WTC11 (cell line): ENCODE data around the gene FAM111B. TPM values are rescaled to one million over a fixed set of nuclear protein-coding genes. Genes with fewer than 3 reads are reported as not detected.

ENCODE experiments used
- ATF2 ChIP-seq: sonication (generic); formaldehyde crosslinking; IDR thresholded peaks from 2 replicates; pipeline ENCODE4 v1.8.1; 2022; ENCODE audit warnings: low read depth, missing genetic modification reagents, borderline replicate concordance
- CREM ChIP-seq: sonication (generic); formaldehyde crosslinking; IDR thresholded peaks from 2 replicates; pipeline ENCODE4 v1.8.1; 2022; ENCODE audit warnings: mild to moderate bottlenecking, missing genetic modification reagents, moderate library complexity
- E2F1 ChIP-seq: sonication (generic); formaldehyde crosslinking; IDR thresholded peaks from 2 replicates; pipeline ENCODE4 v1.8.0; 2022; ENCODE audit warnings: mild to moderate bottlenecking, missing genetic modification reagents
- E2F5 ChIP-seq: sonication (generic); formaldehyde crosslinking; IDR thresholded peaks from 2 replicates; pipeline ENCODE4 v1.8.1; 2022; ENCODE audit warnings: mild to moderate bottlenecking, moderate library complexity, missing genetic modification reagents
- GRHL2 ChIP-seq: fragments of 250-450 bp; sonication (Bioruptor Pico); IDR thresholded peaks from 2 replicates; pipeline ENCODE4 v1.8.0; 2022; ENCODE audit warnings: mild to moderate bottlenecking, moderate library complexity; ENCODE audit not compliant: insufficient replicate concordance, severe bottlenecking
- IRF1 ChIP-seq: sonication (generic); formaldehyde crosslinking; IDR thresholded peaks from 2 replicates; pipeline ENCODE4 v1.8.0; 2023; ENCODE audit warnings: missing genetic modification reagents
- IRF2 ChIP-seq: sonication (generic); formaldehyde crosslinking; IDR thresholded peaks from 2 replicates; pipeline ENCODE4 v1.8.0; 2022; ENCODE audit warnings: low read depth, missing genetic modification reagents, borderline replicate concordance
- JAZF1 ChIP-seq: fragments of 250-450 bp; sonication (Bioruptor Pico); IDR thresholded peaks from 2 replicates; pipeline ENCODE4 v1.9.0; 2021; ENCODE audit warnings: moderate library complexity, mild to moderate bottlenecking, inconsistent platforms
- NFATC4 ChIP-seq: fragments of 250-450 bp; sonication (Bioruptor Pico); IDR thresholded peaks from 2 replicates; pipeline ENCODE4 v1.9.0; 2021; ENCODE audit warnings: mild to moderate bottlenecking
- NFE2L1 ChIP-seq: sonication (generic); formaldehyde crosslinking; IDR thresholded peaks from 2 replicates; pipeline ENCODE4 v1.8.1; 2023; ENCODE audit warnings: missing genetic modification reagents
- NR3C1 ChIP-seq: sonication (generic); formaldehyde crosslinking; conservative IDR thresholded peaks from 2 replicates; pipeline ENCODE4 v1.8.1; 2023; ENCODE audit warnings: low read depth, mild to moderate bottlenecking, missing genetic modification reagents
- PRDM15 ChIP-seq: sonication (generic); formaldehyde crosslinking; IDR thresholded peaks from 2 replicates; pipeline ENCODE4 v1.8.0; 2022; ENCODE audit warnings: missing genetic modification reagents
- PREB ChIP-seq: sonication (generic); formaldehyde crosslinking; IDR thresholded peaks from 2 replicates; pipeline ENCODE4 v1.8.1; 2022; ENCODE audit warnings: mild to moderate bottlenecking, missing genetic modification reagents, moderate library complexity, borderline replicate concordance
- RELA ChIP-seq: sonication (generic); formaldehyde crosslinking; IDR thresholded peaks from 2 replicates; pipeline ENCODE4 v1.8.1; 2022; ENCODE audit warnings: missing genetic modification reagents, mild to moderate bottlenecking, borderline replicate concordance
- RORB ChIP-seq: fragments of 250-450 bp; sonication (Bioruptor Pico); IDR thresholded peaks from 2 replicates; pipeline ENCODE4 v1.9.0; 2021; ENCODE audit warnings: mild to moderate bottlenecking
- SMAD3 ChIP-seq: sonication (generic); formaldehyde crosslinking; IDR thresholded peaks from 2 replicates; pipeline ENCODE4 v1.8.0; 2022; ENCODE audit warnings: missing genetic modification reagents, mild to moderate bottlenecking, borderline replicate concordance
- SP1 ChIP-seq: sonication (generic); formaldehyde crosslinking; conservative IDR thresholded peaks from 2 replicates; pipeline ENCODE4 v1.8.1; 2022; ENCODE audit warnings: missing genetic modification reagents
- TCF7 ChIP-seq: sonication (generic); formaldehyde crosslinking; IDR thresholded peaks from 2 replicates; pipeline ENCODE4 v1.8.0; 2022; ENCODE audit warnings: mild to moderate bottlenecking, low read depth, missing genetic modification reagents, moderate library complexity
- TEAD4 ChIP-seq: sonication (generic); formaldehyde crosslinking; IDR thresholded peaks from 2 replicates; pipeline ENCODE4 v1.8.0; 2022; ENCODE audit warnings: mild to moderate bottlenecking, missing genetic modification reagents
- ZMAT4 ChIP-seq: fragments of 250-450 bp; sonication (Bioruptor Pico); IDR thresholded peaks from 2 replicates; pipeline ENCODE4 v1.9.0; 2021; ENCODE audit warnings: mild to moderate bottlenecking
- ZNF121 ChIP-seq: sonication (generic); formaldehyde crosslinking; IDR thresholded peaks from 2 replicates; pipeline ENCODE4 v1.8.0; 2023; ENCODE audit warnings: missing genetic modification reagents
- ZNF263 ChIP-seq: sonication (generic); formaldehyde crosslinking; IDR thresholded peaks from 2 replicates; pipeline ENCODE4 v1.8.1; 2022; ENCODE audit warnings: low read depth, mild to moderate bottlenecking, moderate library complexity, missing genetic modification reagents
- ZNF416 ChIP-seq: fragments of 250-450 bp; sonication (Bioruptor Pico); IDR thresholded peaks from 2 replicates; pipeline ENCODE4 v1.9.0; 2021; ENCODE audit warnings: mild to moderate bottlenecking, inconsistent platforms
- ZNF423 ChIP-seq: fragments of 250-450 bp; sonication (Bioruptor Pico); IDR thresholded peaks from 2 replicates; pipeline ENCODE4 v2.1.2; 2022; ENCODE audit warnings: mild to moderate bottlenecking, moderate library complexity
- ZNF671 ChIP-seq: fragments of 250-450 bp; sonication (Bioruptor Pico); IDR thresholded peaks from 2 replicates; pipeline ENCODE4 v1.8.0; 2021; ENCODE audit warnings: mild to moderate bottlenecking
- ZSCAN18 ChIP-seq: fragments of 250-450 bp; sonication (Bioruptor Pico); IDR thresholded peaks from 2 replicates; pipeline ENCODE4 v2.1.2; 2022; ENCODE audit warnings: mild to moderate bottlenecking, moderate library complexity
- total RNA-seq: library from RNA; stranded (reverse); gene quantifications from 3 replicates; pipeline ENCODE4 v1.2.3, GENCODE V29; 2021
- TF ChIP-seq, protein P1 (sequence below): fragments of 200-600 bp; IDR thresholded peaks from 2 replicates; pipeline ENCODE4 v1.8.0; 2022; ENCODE audit warnings: antibody characterized with exemption

Gene FAM111B
- total RNA-seq, 1 experiment from 2014 or later = 25.5 TPM

DNA sequence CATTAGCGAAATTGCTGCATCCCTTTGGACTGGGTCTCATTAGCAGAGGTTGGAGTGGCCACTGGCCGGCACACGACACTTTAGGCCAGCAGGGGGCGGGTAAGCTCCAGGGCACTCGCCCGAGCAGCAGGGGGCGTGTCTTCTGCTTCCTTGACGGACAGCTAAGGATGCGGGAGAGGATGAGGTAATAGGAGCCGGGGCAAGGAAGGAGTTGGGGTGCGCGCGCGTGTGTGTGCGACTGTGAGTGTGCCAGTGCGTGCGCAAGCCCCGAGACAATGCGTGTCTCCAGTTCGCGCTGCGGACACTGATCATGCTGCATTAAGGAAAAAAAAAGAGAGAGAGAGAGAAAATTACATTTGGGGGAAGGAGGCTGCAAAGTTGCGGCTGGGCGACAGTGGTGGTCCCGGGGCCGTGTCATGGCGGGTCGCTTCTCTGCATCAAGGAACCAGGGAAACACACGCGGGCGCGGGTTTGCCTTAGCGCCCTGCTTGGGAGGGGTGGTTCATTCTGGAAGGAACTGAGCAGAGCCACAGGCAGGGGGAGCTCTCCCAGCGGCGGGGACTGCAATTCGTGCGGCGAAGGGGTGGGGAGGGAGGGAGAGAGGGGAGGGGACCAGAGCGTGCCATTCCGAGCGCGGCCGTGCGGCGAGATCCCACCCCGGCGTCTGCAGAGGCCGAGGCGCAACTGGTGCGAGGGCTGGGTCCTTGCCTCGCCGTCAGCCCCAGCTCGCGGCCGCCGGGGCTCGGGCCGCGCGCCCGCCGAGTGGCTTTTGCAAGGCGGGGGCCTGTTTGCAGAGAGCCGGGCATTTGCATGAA lies 64.7 kb downstream of the FAM111B start, which contains the start of gene DTX4 (continued):
- TF ChIP-seq TEAD4 (CRISPR knock-in tag) (no peak), ZNF671 (CRISPR knock-in tag) (no peak), SP1 (CRISPR knock-in tag) (peak; percentile 72), ZNF423 (no peak), CREM (CRISPR knock-in tag) (no peak), RELA (no peak; the same call in 1 of the 2 replicates), SMAD3 (CRISPR knock-in tag) (no peak), ZMAT4 (CRISPR knock-in tag) (no peak), GRHL2 (CRISPR knock-in tag) (no peak), E2F5 (no peak), NR3C1 (CRISPR knock-in tag) (no peak), PREB (CRISPR knock-in tag) (no peak), NFE2L1 (CRISPR knock-in tag) (peak; percentile 14; the same call in 1 of the 2 replicates), ZNF416 (CRISPR knock-in tag) (no peak), JAZF1 (no peak), PRDM15 (no peak), NFATC4 (no peak), ZSCAN18 (CRISPR knock-in tag) (no peak), IRF2 (no peak), TCF7 (CRISPR knock-in tag) (peak; percentile 62; the same call in 1 of the 2 replicates), RORB (CRISPR knock-in tag) (no peak), ATF2 (CRISPR knock-in tag) (no peak), ZNF263 (CRISPR knock-in tag) (no peak), E2F1 (CRISPR knock-in tag) (no peak), IRF1 (CRISPR knock-in tag) (0 out of 2 replicates have a peak, but pooled peaks have one; percentile 66), ZNF121 (CRISPR knock-in tag) (peak; percentile 78)
- TF ChIP-seq, protein P1, sequence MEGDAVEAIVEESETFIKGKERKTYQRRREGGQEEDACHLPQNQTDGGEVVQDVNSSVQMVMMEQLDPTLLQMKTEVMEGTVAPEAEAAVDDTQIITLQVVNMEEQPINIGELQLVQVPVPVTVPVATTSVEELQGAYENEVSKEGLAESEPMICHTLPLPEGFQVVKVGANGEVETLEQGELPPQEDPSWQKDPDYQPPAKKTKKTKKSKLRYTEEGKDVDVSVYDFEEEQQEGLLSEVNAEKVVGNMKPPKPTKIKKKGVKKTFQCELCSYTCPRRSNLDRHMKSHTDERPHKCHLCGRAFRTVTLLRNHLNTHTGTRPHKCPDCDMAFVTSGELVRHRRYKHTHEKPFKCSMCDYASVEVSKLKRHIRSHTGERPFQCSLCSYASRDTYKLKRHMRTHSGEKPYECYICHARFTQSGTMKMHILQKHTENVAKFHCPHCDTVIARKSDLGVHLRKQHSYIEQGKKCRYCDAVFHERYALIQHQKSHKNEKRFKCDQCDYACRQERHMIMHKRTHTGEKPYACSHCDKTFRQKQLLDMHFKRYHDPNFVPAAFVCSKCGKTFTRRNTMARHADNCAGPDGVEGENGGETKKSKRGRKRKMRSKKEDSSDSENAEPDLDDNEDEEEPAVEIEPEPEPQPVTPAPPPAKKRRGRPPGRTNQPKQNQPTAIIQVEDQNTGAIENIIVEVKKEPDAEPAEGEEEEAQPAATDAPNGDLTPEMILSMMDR = peak; percentile 83
